Small intestine (tissue), 7 donors: ENCODE data around the gene GRIK3. TPM values are rescaled to one million over a fixed set of nuclear protein-coding genes. Genes with fewer than 3 reads are reported as not detected.

Source experiments
- DNase-seq, 2 donors: peaks; one replicate each; pipeline versions ENCODE4 v3.0.0 to v3.0.0-alpha.2; 2013
- FAIRE-seq: peaks from 2 replicates; lab custom pipeline; 2012; peaks lifted over from hg19 to GRCh38; lab: Jason Lieb, UNC
- H3K27ac ChIP-seq, 3 donors: one replicate each; pipeline ENCODE4 v1.5.1; 2013; ENCODE audit warnings: low read length in 2 of 3, mild to moderate bottlenecking in 2 of 3, control low read depth in 1 of 3, inconsistent platforms in 1 of 3, low read depth in 1 of 3, moderate library complexity in 1 of 3
- H3K27me3 ChIP-seq, 3 donors: one replicate each; pipeline ENCODE4 v1.6.1; 2013; ENCODE audit warnings: low read length in 3 of 3, inconsistent platforms in 1 of 3; ENCODE audit not compliant: control insufficient read depth in 3 of 3, insufficient read depth in 3 of 3
- H3K36me3 ChIP-seq, 3 donors: one replicate each; pipeline ENCODE4 v1.6.1; 2013; ENCODE audit warnings: low read length in 3 of 3, inconsistent platforms in 1 of 3, low read depth in 1 of 3, mild to moderate bottlenecking in 1 of 3, moderate library complexity in 1 of 3; ENCODE audit not compliant: control insufficient read depth in 3 of 3, insufficient read depth in 2 of 3
- H3K4me1 ChIP-seq, 3 donors: one replicate each; pipeline ENCODE4 v1.6.1; 2013; ENCODE audit warnings: low read length in 2 of 3, inconsistent platforms in 1 of 3, low read depth in 1 of 3, mild to moderate bottlenecking in 1 of 3, moderate library complexity in 1 of 3; ENCODE audit not compliant: control insufficient read depth in 3 of 3, insufficient read depth in 2 of 3
- H3K4me3 ChIP-seq, 3 donors: one replicate each; pipeline ENCODE4 v1.5.1; 2013; ENCODE audit warnings: low read length in 3 of 3, control low read depth in 1 of 3, inconsistent platforms in 1 of 3, low read depth in 1 of 3, mild to moderate bottlenecking in 1 of 3, moderate library complexity in 1 of 3
- H3K9me3 ChIP-seq, 2 donors: one replicate each; pipeline ENCODE4 v1.6.1; 2013; ENCODE audit warnings: low read depth in 1 of 2, low read length in 1 of 2; ENCODE audit not compliant: control insufficient read depth in 2 of 2, insufficient read depth in 1 of 2
- WGBS, 3 donors: extraction: QIAGEN DNeasy Blood & Tissue Kit; methylation state at CpG; one replicate each; pipeline ENCODE4 v1.1.7; 2013; 5-methylcytosine and 5-hydroxymethylcytosine counted together
- polyA plus RNA-seq, 4 donors: library from polyadenylated mRNA; stranded (reverse) in 3 of 4; unstranded in 1 of 4; fragments of 200-250 nt in 3 of 4; fragments of 120-200 nt in 1 of 4; gene quantifications; one replicate each; pipeline versions ENCODE4 v1.2.1 to v1.2.3, GENCODE V29; 2013
- donor health status: healthy with polysubstance abuse.
- donor health status: control.
- donor health status: control.
- donor health status: Bipolar disorder and iron deficiency.
- donor health status: healthy.

Gene GRIK3
- polyA plus RNA-seq, 4 donors = 0.81 to 1.9 TPM; not detected in 2

- WGBS, 3 donors = 69 to 81% (median 79%) methylated on average over 4 of the region's 4 CpGs
- Histone ChIP-seq H3K9me3 (no peaks in the 10 kb centered on the region), H3K27me3 (peaks cover 0 to 2% (median 0%) of the 10 kb centered on the region in 3 donors), H3K4me1 (no peaks in the 10 kb centered on the region), H3K27ac (no peak overlapping the region), H3K36me3 (no peaks in the 10 kb centered on the region), H3K4me3 (no peak overlapping the region)
- DNase-seq (no peak), FAIRE-seq (no peak)
These were observed 204.4 kb downstream of the GRIK3 start for GRCh38 chr1:36829961-36830360.

GRCh38 chr1:36829066-36829465 lies 205.2 kb downstream of the GRIK3 start:
- Histone ChIP-seq H3K4me1 (no peaks in the 10 kb centered on the region), H3K27ac (no peak overlapping the region), H3K9me3 (no peaks in the 10 kb centered on the region), H3K4me3 (no peak overlapping the region), H3K27me3 (peaks cover 0 to 2% (median 0%) of the 10 kb centered on the region in 3 donors), H3K36me3 (no peaks in the 10 kb centered on the region)
- DNase-seq (no peak), FAIRE-seq (no peak)
- WGBS, 3 donors = 74 to 83% (median 81%) methylated on average over 6 of the region's 6 CpGs

- 76 to 81% (median 80%) methylated on average over 6 of the region's 6 CpGs for WGBS, 3 donors
- Histone ChIP-seq H3K36me3 (no peaks in the 10 kb centered on the region), H3K4me1 (no peaks in the 10 kb centered on the region), H3K27ac (no peak overlapping the region), H3K27me3 (peaks cover 0 to 2% (median 0%) of the 10 kb centered on the region in 3 donors), H3K9me3 (no peaks in the 10 kb centered on the region), H3K4me3 (no peak overlapping the region)
- FAIRE-seq (no peak), DNase-seq (no peak)
These were observed 209.1 kb downstream of the GRIK3 start for GRCh38 chr1:36825226-36825625.

- H3K27me3 ChIP-seq = peaks cover 0 to 2% (median 0%) of the 10 kb centered on the region in 3 donors
- FAIRE-seq (no peak), DNase-seq (no peak)
- no peaks in the 10 kb centered on the region for H3K4me1 ChIP-seq
- no peaks in the 10 kb centered on the region for H3K9me3 ChIP-seq
- H3K36me3 ChIP-seq = no peaks in the 10 kb centered on the region
- H3K27ac ChIP-seq = no peak overlapping the region
- H3K4me3 ChIP-seq = no peak overlapping the region
- 34 to 47% (median 46%) methylated on average over 12 of the region's 12 CpGs for WGBS, 3 donors
These were observed 209.9 kb downstream of the GRIK3 start for GRCh38 chr1:36824390-36824861.

DNA sequence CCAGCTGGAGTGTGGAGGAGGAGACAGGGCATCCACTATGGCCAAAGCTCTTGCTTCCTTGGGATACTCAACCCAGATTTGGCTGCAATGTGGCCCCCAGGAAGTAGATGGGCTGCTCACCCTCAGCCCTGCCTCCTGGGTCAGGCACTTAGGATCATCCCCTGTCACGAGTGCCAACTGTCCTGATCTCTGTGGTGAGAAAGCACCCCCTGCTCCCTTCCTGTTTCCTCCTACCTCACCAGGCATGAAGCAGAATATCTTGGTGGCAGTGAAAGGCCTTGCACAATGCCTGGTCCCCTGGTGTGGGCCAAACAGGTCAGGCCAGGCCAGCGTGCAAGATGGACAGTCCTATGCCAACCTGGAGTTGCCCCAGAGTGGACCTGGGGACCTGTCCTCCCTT lies 211.7 kb downstream of the GRIK3 start:
- Histone ChIP-seq H3K27ac (no peak overlapping the region), H3K4me3 (no peak overlapping the region), H3K9me3 (no peaks in the 10 kb centered on the region), H3K36me3 (no peaks in the 10 kb centered on the region), H3K4me1 (no peaks in the 10 kb centered on the region), H3K27me3 (peaks cover 0 to 2% (median 0%) of the 10 kb centered on the region in 3 donors)
- no peak for FAIRE-seq
- no peak for DNase-seq
- WGBS, 3 donors = 25 to 61% (median 27%) methylated on average over 2 of the region's 2 CpGs

GRCh38 chr1:36821386-36821785 lies 212.9 kb downstream of the GRIK3 start:
- H3K27ac ChIP-seq = no peak overlapping the region
- WGBS, 3 donors = 65 to 81% (median 70%) methylated on average over 7 of the region's 7 CpGs
- H3K9me3 ChIP-seq = no peaks in the 10 kb centered on the region
- H3K4me1 ChIP-seq = no peaks in the 10 kb centered on the region
- no peak for FAIRE-seq
- no peaks in the 10 kb centered on the region for H3K36me3 ChIP-seq
- H3K4me3 ChIP-seq = no peak overlapping the region
- peaks cover 0 to 2% (median 0%) of the 10 kb centered on the region in 3 donors for H3K27me3 ChIP-seq
- DNase-seq = no peak

DNA sequence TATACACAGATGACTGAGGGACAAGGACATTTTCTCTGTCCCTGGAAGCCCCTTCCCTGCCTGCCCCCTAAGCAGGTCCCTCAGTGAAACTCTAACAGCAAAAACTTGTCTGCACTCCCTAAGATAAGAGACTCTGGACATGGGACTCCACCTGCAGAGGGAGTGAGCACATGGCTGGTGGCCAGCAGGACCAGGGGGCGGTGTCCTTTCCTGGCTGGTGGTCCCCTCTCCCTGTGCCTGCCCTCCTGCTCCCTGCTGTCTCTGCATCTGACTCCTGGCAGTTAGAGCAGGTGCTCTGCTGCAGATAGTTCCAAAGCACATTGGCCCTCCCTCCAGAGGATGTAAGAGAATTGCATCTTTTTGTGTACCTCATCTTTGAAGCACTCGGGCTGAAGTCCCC lies 215.5 kb downstream of the GRIK3 start:
- 31 to 58% (median 39%) methylated on average over 2 of the region's 2 CpGs for WGBS, 3 donors
- Histone ChIP-seq H3K9me3 (no peaks in the 10 kb centered on the region), H3K4me3 (no peak overlapping the region), H3K36me3 (no peaks in the 10 kb centered on the region), H3K27ac (no peak overlapping the region), H3K4me1 (no peaks in the 10 kb centered on the region), H3K27me3 (no peaks in the 10 kb centered on the region)
- no peak for FAIRE-seq
- DNase-seq = no peak

DNA sequence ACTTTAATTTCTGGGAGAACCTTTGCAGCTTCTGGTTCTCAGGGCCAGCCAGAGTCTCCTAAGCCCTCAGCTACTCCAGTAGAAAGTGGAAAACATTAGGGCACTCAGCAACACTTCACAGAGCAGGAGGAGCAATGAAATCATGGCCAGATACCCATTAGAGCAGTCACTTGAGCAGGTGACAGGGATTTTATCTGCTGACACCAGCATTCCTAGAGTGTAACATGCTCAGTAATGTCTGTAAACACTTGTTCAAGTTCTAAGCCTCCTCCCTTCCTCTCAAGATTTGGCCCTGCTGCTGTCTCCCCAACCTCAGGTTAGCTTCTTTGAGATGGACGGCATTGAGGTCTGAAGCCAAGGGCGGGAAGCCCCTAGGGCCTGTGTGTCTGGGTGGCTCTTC lies 218.0 kb downstream of the GRIK3 start:
- Histone ChIP-seq H3K9me3 (no peaks in the 10 kb centered on the region), H3K27me3 (no peaks in the 10 kb centered on the region), H3K36me3 (no peaks in the 10 kb centered on the region), H3K4me1 (no peaks in the 10 kb centered on the region), H3K27ac (no peak overlapping the region), H3K4me3 (no peak overlapping the region)
- FAIRE-seq (no peak), DNase-seq (no peak)
- 86 to 93% (median 87%) methylated on average over 2 of the region's 2 CpGs for WGBS, 3 donors

DNA sequence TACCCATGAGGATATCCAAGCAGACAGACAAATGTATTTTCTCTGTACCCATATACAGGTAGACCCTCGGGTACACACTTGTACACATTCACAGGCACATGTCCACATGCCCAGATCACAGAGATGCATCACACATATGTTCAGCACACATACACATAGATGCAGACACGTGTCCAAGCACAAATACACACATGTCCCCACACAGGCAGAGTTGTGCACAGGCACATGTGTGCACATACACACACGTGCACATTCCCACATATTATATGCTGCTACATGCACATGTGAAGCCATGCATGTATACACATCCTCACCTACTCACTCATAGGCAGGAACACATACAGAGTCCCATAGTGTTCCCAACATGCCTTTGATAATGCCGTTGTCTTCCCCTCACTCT lies 219.5 kb downstream of the GRIK3 start:
- Histone ChIP-seq H3K27me3 (no peaks in the 10 kb centered on the region), H3K4me1 (no peaks in the 10 kb centered on the region), H3K27ac (no peak overlapping the region), H3K36me3 (no peaks in the 10 kb centered on the region), H3K4me3 (no peak overlapping the region), H3K9me3 (no peaks in the 10 kb centered on the region)
- 50 to 69% (median 59%) methylated on average over 4 of the region's 4 CpGs for WGBS, 3 donors
- no peak for FAIRE-seq
- DNase-seq = no peak
